H1 (cell line): ENCODE measurements around the gene VASP. TPM values are rescaled to one million over a fixed set of nuclear protein-coding genes. Genes with fewer than 3 reads are reported as not detected.
A peak's percentile ranks its signal among the peaks of the same experiment; 100 is the strongest.

Source experiments
- CTCF ChIA-PET: fragments of 300-600 bp; sonication (Branson Sonifier 250); formaldehyde crosslinking; loops from one replicate; lab custom pipeline; 2021; ENCODE audit not compliant: partially characterized antibody; lab: Charles Lee
- POLR2A ChIA-PET: fragments of 300-600 bp; sonication (Branson Sonifier 250); formaldehyde crosslinking; loops from one replicate; lab custom pipeline; 2021; ENCODE audit warnings: inconsistent platforms; ENCODE audit not compliant: partially characterized antibody; lab: Charles Lee
- DNase-seq, 2 experiments: peaks; one replicate each; pipeline versions ENCODE4 v3.0.0 to v3.0.0-alpha.2; 2010 to 2022; ENCODE audit warnings: low spot score in 2 of 2, low read depth in 1 of 2, mixed read lengths in 1 of 2
- FAIRE-seq: peaks from 2 replicates; lab custom pipeline; 2011; peaks lifted over from hg19 to GRCh38; lab: Jason Lieb, UNC
- H2AFZ ChIP-seq: 2 replicates; pipeline ENCODE4 v1.8.1; 2012; ENCODE audit warnings: low read length, inconsistent platforms
- H2AK5ac ChIP-seq: 2 replicates; pipeline ENCODE4 v1.6.1; 2013; ENCODE audit warnings: low read depth, low read length
- H2BK120ac ChIP-seq: replicated peaks from 2 replicates; pipeline ENCODE3; 2013; ENCODE audit warnings: low read depth, low read length, inconsistent platforms
- H2BK12ac ChIP-seq: 2 replicates; pipeline ENCODE4 v1.6.1; 2013; ENCODE audit warnings: low read depth, low read length
- H2BK15ac ChIP-seq: 2 replicates; pipeline ENCODE4 v1.6.1; 2013; ENCODE audit warnings: low read length
- H2BK20ac ChIP-seq: 2 replicates; pipeline ENCODE4 v1.6.1; 2013; ENCODE audit warnings: low read length
- H2BK5ac ChIP-seq: 2 replicates; pipeline ENCODE4 v1.6.1; 2013; ENCODE audit warnings: low read depth, low read length
- H3K14ac ChIP-seq: 2 replicates; pipeline ENCODE4 v1.6.1; 2013; ENCODE audit warnings: inconsistent platforms; ENCODE audit not compliant: insufficient read length
- H3K18ac ChIP-seq: 2 replicates; pipeline ENCODE4 v1.6.1; 2013; ENCODE audit warnings: low read length; ENCODE audit errors: extremely low read depth
- H3K23ac ChIP-seq: 2 replicates; pipeline ENCODE4 v1.6.1; 2013; ENCODE audit warnings: inconsistent platforms; ENCODE audit not compliant: insufficient read length
- H3K23me2 ChIP-seq: 2 replicates; pipeline ENCODE4 v1.6.1; 2013; ENCODE audit warnings: low read depth, low read length
- H3K27ac ChIP-seq: 2 replicates; pipeline ENCODE4 v1.6.1; 2011; ENCODE audit warnings: low read depth, low read length, inconsistent platforms
- H3K27me3 ChIP-seq, 4 experiments: replicated peaks in 1 of 4; 1 replicate in 1 of 4; 2 replicates in 3 of 4; pipeline versions ENCODE4 v1.6.1 to v1.8.1; 2011 to 2013; ENCODE audit warnings: low read length in 3 of 4, mild to moderate bottlenecking in 3 of 4, inconsistent platforms in 2 of 4, mixed read lengths in 2 of 4, moderate library complexity in 1 of 4; ENCODE audit not compliant: control insufficient read depth in 3 of 4, insufficient read depth in 3 of 4; ENCODE audit errors: extremely low read depth in 1 of 4
- H3K36me3 ChIP-seq, 4 experiments: 2 replicates each; pipeline versions ENCODE4 v1.6.1 to v1.8.1; 2011 to 2013; ENCODE audit warnings: mild to moderate bottlenecking in 4 of 4, low read length in 3 of 4, moderate library complexity in 2 of 4, control low read depth in 1 of 4, inconsistent platforms in 1 of 4; ENCODE audit not compliant: insufficient read depth in 4 of 4, control insufficient read depth in 2 of 4
- H3K4ac ChIP-seq: replicated peaks from 2 replicates; pipeline ENCODE3; 2013; ENCODE audit warnings: low read length, low read depth, mixed read lengths, inconsistent platforms; ENCODE audit not compliant: insufficient read length
- H3K4me1 ChIP-seq, 4 experiments: replicated peaks in 1 of 4; 1 replicate in 1 of 4; 2 replicates in 3 of 4; pipeline versions ENCODE4 v1.6.1 to v1.8.1; 2011 to 2013; ENCODE audit warnings: low read length in 3 of 4, inconsistent platforms in 2 of 4, mixed read lengths in 1 of 4; ENCODE audit not compliant: insufficient read depth in 4 of 4, control insufficient read depth in 3 of 4
- H3K4me2 ChIP-seq, 2 experiments: 2 replicates each; pipeline versions ENCODE4 v1.6.1 to v1.8.1; 2011 to 2013; ENCODE audit warnings: low read depth in 2 of 2, low read length in 2 of 2, control low read depth in 1 of 2, inconsistent platforms in 1 of 2, mild to moderate bottlenecking in 1 of 2; ENCODE audit not compliant: insufficient read depth in 1 of 2
- H3K4me3 ChIP-seq, 4 experiments: fragments of 200-600, 300-600 bp in 1 of 4; sonication (generic), shearing (Covaris generic), sonication (Bioruptor Twin) in 1 of 4; 2 replicates each; pipeline versions ENCODE4 v1.5.1 to v1.8.1; 2011 to 2016; ENCODE audit warnings: low read length in 4 of 4, low read depth in 3 of 4, control low read depth in 2 of 4, inconsistent platforms in 2 of 4, mild to moderate bottlenecking in 2 of 4, mixed read lengths in 1 of 4, moderate library complexity in 1 of 4; ENCODE audit not compliant: insufficient read depth in 2 of 4; ENCODE audit errors: extremely low read depth in 1 of 4
- H3K56ac ChIP-seq: replicated peaks from 2 replicates; pipeline ENCODE3; 2013; ENCODE audit warnings: low read depth, mild to moderate bottlenecking, mixed read lengths, low read length, inconsistent platforms; ENCODE audit not compliant: insufficient read length
- H3K79me1 ChIP-seq: 2 replicates; pipeline ENCODE4 v1.6.1; 2013; ENCODE audit warnings: low read depth, low read length, control low read depth
- H3K79me2 ChIP-seq, 2 experiments: 2 replicates each; pipeline versions ENCODE4 v1.6.1 to v1.8.1; 2012 to 2013; ENCODE audit warnings: low read length in 2 of 2, mild to moderate bottlenecking in 2 of 2, inconsistent platforms in 1 of 2; ENCODE audit not compliant: insufficient read depth in 2 of 2, control insufficient read depth in 1 of 2
- H3K9ac ChIP-seq, 4 experiments: replicated peaks in 1 of 4; 1 replicate in 1 of 4; 2 replicates in 3 of 4; pipeline versions ENCODE4 v1.6.1 to v1.8.1; 2011 to 2013; ENCODE audit warnings: low read depth in 3 of 4, low read length in 3 of 4, control low read depth in 2 of 4, mild to moderate bottlenecking in 2 of 4, moderate library complexity in 2 of 4, inconsistent platforms in 1 of 4; ENCODE audit errors: extremely low read depth in 1 of 4
- H3K9me3 ChIP-seq, 2 experiments: 2 replicates each; pipeline versions ENCODE4 v1.6.1 to v1.8.1; 2012 to 2013; ENCODE audit warnings: mild to moderate bottlenecking in 2 of 2, moderate library complexity in 2 of 2, control low read depth in 1 of 2, inconsistent platforms in 1 of 2, low read depth in 1 of 2, low read length in 1 of 2, mixed read lengths in 1 of 2; ENCODE audit not compliant: insufficient read depth in 2 of 2
- H4K20me1 ChIP-seq, 2 experiments: replicated peaks in 1 of 2; 2 replicates each; pipeline versions ENCODE3 to v1.8.1; 2011 to 2013; ENCODE audit warnings: inconsistent platforms in 2 of 2, low read length in 2 of 2, mild to moderate bottlenecking in 1 of 2; ENCODE audit not compliant: insufficient read depth in 2 of 2, control insufficient read depth in 1 of 2
- H4K5ac ChIP-seq: 2 replicates; pipeline ENCODE4 v1.6.1; 2013; ENCODE audit warnings: low read length, low read depth, mixed read lengths, inconsistent platforms; ENCODE audit not compliant: insufficient read length
- H4K8ac ChIP-seq: 2 replicates; pipeline ENCODE4 v1.8.0; 2013; ENCODE audit warnings: mild to moderate bottlenecking, moderate library complexity, low read length, inconsistent platforms; ENCODE audit not compliant: insufficient read depth; ENCODE audit errors: extremely low read depth
- H4K91ac ChIP-seq: replicated peaks from 2 replicates; pipeline ENCODE3; 2013; ENCODE audit warnings: low read length, mixed read lengths, inconsistent platforms; ENCODE audit not compliant: insufficient read length
- CHD1 ChIP-seq: IDR thresholded peaks from 2 replicates; pipeline ENCODE4 v1.6.1; 2012; ENCODE audit warnings: low read depth, low read length, improper control_type of control experiment
- CTBP2 ChIP-seq: IDR thresholded peaks from 2 replicates; pipeline ENCODE4 v1.7.0; 2011; ENCODE audit warnings: borderline replicate concordance, mild to moderate bottlenecking, moderate library complexity, mixed read lengths, low read length; ENCODE audit not compliant: insufficient read depth, insufficient read length
- EP300 ChIP-seq, 2 experiments: IDR thresholded peaks; 1 replicate in 1 of 2; 2 replicates in 1 of 2; pipeline ENCODE4 v1.6.1; 2011 to 2012; ENCODE audit warnings: low read depth in 2 of 2, low read length in 2 of 2, mild to moderate bottlenecking in 2 of 2, borderline replicate concordance in 1 of 2, inconsistent platforms in 1 of 2, moderate library complexity in 1 of 2
- GABPA ChIP-seq: IDR thresholded peaks from 2 replicates; pipeline ENCODE4 v1.6.1; 2011; ENCODE audit warnings: mild to moderate bottlenecking, low read length, moderate library complexity, borderline replicate concordance; ENCODE audit not compliant: insufficient read depth
- HDAC2 ChIP-seq, 2 experiments: fragments of 300-600 bp in 1 of 2; sonication (generic) in 1 of 2; IDR thresholded peaks; 2 replicates each; pipeline ENCODE4 v1.6.1; 2011 to 2012; ENCODE audit warnings: low read depth in 2 of 2, low read length in 2 of 2, mild to moderate bottlenecking in 2 of 2, moderate library complexity in 2 of 2, borderline replicate concordance in 1 of 2, inconsistent platforms in 1 of 2
- KDM4A ChIP-seq: IDR thresholded peaks from one replicate; pipeline ENCODE4 v1.7.1; 2012; ENCODE audit warnings: low read depth, mild to moderate bottlenecking, moderate library complexity, low read length, inconsistent platforms; ENCODE audit not compliant: severe bottlenecking
- MAFK ChIP-seq: IDR thresholded peaks from 2 replicates; pipeline ENCODE4 v1.6.1; 2012; ENCODE audit warnings: low read depth, mild to moderate bottlenecking, improper control_type of control experiment, low read length
- POLR2A ChIP-seq, 2 experiments: IDR thresholded peaks; 1 replicate in 1 of 2; 2 replicates in 1 of 2; pipeline ENCODE4 v1.6.1; 2011; ENCODE audit warnings: low read depth in 2 of 2, low read length in 2 of 2, mild to moderate bottlenecking in 2 of 2; ENCODE audit errors: control extremely low read depth in 1 of 2
- TAF1 ChIP-seq: IDR thresholded peaks from 2 replicates; pipeline ENCODE4 v1.6.1; 2011; ENCODE audit warnings: mild to moderate bottlenecking, low read depth, low read length
- TEAD4 ChIP-seq: IDR thresholded peaks from 2 replicates; pipeline ENCODE4 v1.6.1; 2012; ENCODE audit warnings: low read depth, low read length, inconsistent platforms, mixed read lengths
- WGBS, 2 experiments: shearing (Covaris generic) in 1 of 2; methylation state at CpG; one replicate each; pipeline versions ENCODE4 v1.1.6 to v1.1.7; 2013 to 2015; ENCODE audit warnings: low lambda C conversion rate in 2 of 2, mixed read lengths in 2 of 2, inconsistent platforms in 1 of 2, low coverage in 1 of 2, missing lambda C conversion rate in 1 of 2; ENCODE audit not compliant: insufficient replicate concordance in 2 of 2, insufficient coverage in 1 of 2, insufficient read length in 1 of 2; ENCODE audit errors: extremely low coverage in 1 of 2, missing lambda C conversion rate in 1 of 2; 5-methylcytosine and 5-hydroxymethylcytosine counted together
- polyA plus RNA-seq, 7 experiments: library from polyadenylated mRNA; depleted of rRNA in 3 of 7; stranded (reverse) in 5 of 7; unstranded in 2 of 7; fragments of >200 nt in 5 of 7; fragments of 200-250 nt in 2 of 7; gene quantifications; 1 replicate in 5 of 7; 2 replicates in 1 of 7; 4 replicates in 1 of 7; pipeline versions ENCODE4 v1.2.1 to v1.2.3, GENCODE V29; 2011 to 2013; ENCODE audit warnings: missing spikeins in 2 of 7, mixed read lengths in 2 of 7
- total RNA-seq: library from RNA; stranded (reverse); fragmentation: NEBNext Ultra II Directional; extraction: Animal tissue kit (Norgen Biotek cat#: 25700); gene quantifications from 2 replicates; pipeline ENCODE4 v1.2.1, GENCODE V29; 2021
- TF ChIP-seq, protein P1 (sequence below), 3 experiments: IDR thresholded peaks; 1 replicate in 2 of 3; 2 replicates in 1 of 3; pipeline versions ENCODE4 v1.5.1 to v1.6.1; 2011; ENCODE audit warnings: low read length in 3 of 3, mild to moderate bottlenecking in 3 of 3, inconsistent platforms in 2 of 3, low read depth in 1 of 3, moderate library complexity in 1 of 3; ENCODE audit not compliant: insufficient read depth in 1 of 3; ENCODE audit errors: control extremely low read depth in 1 of 3

Gene VASP
- total and polyA plus RNA-seq, 2 of the 8 experiments (the other 6 are each of a cell fraction or from before 2014, with no cell fraction given), result 89.7 to 135 TPM

DNA sequence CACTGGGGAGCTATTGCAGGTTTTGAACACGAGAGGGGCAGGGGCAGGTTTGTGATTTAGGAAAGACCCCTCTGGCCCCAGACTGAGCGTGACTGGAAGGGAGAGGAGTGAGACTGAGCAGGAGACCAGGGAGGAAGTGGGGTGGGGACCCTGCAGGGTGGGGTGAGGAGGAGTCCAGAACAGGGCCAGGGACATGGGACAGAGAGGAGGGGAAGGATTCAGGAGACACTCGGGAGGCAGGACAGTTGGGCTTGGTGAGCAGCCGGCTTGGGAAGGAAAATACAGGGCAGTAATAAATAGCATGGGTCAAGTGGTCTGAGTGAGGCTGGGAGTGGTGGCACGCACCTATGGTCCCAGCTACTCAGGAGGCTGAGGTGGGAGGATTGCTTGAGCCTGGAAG, 30.1 kb upstream of the VASP start:
- no peak overlapping the region for H4K5ac ChIP-seq
- H2BK12ac ChIP-seq, result no peak overlapping the region
- H2BK5ac ChIP-seq, result no peak overlapping the region
- H2BK15ac ChIP-seq, result no peak overlapping the region
- no peaks in the 10 kb centered on the region for H3K79me1 ChIP-seq
- H3K9me3 ChIP-seq, result no peaks in the 10 kb centered on the region
- H3K36me3 ChIP-seq, result no peaks in the 10 kb centered on the region
- DNase-seq, result no peak
- H3K23ac ChIP-seq, result no peak overlapping the region
- no peaks in the 10 kb centered on the region for H4K20me1 ChIP-seq
- ChIA-PET POLR2A (interaction anchor here (0.9 to 5.7 kb wide), 7 partner anchors 9 to 71 kb away, joined by 3 to 52 read pairs (median 7); partner anchors contain the start of genes FOSB and POLR1G), CTCF (interaction anchor here (0.6 to 32.9 kb wide), 15 partner anchors 8 to 166 kb away, joined by 3 to 760 read pairs (median 7); partner anchors contain the start of genes ERCC1, FOSB and PPP1R13L)
- WGBS, 2 experiments, result 72% methylated on average over 4 of the region's 5 CpGs; no CpG with 5 or more reads in 1 of the 2 experiments
- no peak overlapping the region for H4K91ac ChIP-seq
- peaks cover 0 to 9% (median 8%) of the 10 kb centered on the region in 4 experiments; a peak in 4 of 7 replicates for H3K27me3 ChIP-seq
- H2BK20ac ChIP-seq, result no peak overlapping the region
- peak overlapping the region in 1 of 2 experiments; percentile 21; a peak in 1 of 4 replicates for H3K4me2 ChIP-seq
- no peak overlapping the region for H3K4me3 ChIP-seq
- H3K23me2 ChIP-seq, result peaks cover 9% of the 10 kb centered on the region
- no peak overlapping the region for H3K56ac ChIP-seq
- no peak overlapping the region for H3K14ac ChIP-seq
- H3K9ac ChIP-seq, result no peak overlapping the region
- FAIRE-seq, result no peak
- no peak overlapping the region for H2AK5ac ChIP-seq
- no peak overlapping the region for H4K8ac ChIP-seq
- no peak overlapping the region for H3K4ac ChIP-seq
- no peak overlapping the region for H3K18ac ChIP-seq
- H3K4me1 ChIP-seq, result peaks cover 5 to 10% (median 7%) of the 10 kb centered on the region in 4 experiments
- H2AFZ ChIP-seq, result no peak overlapping the region
- H3K79me2 ChIP-seq, result no peaks in the 10 kb centered on the region
- no peak overlapping the region for H3K27ac ChIP-seq
- H2BK120ac ChIP-seq, result no peak overlapping the region
- TF ChIP-seq CTBP2 (no peak), GABPA (no peak), KDM4A (no peak), TAF1 (no peak), HDAC2 (IDR thresholded peaks at IDR 0.05; ENCODE audit: borderline replicate concordance in 1 of 2, low read depth in 2 of 2, low read length in 2 of 2) (no peak), CHD1 (no peak), TEAD4 (no peak), EP300 (IDR thresholded peaks at IDR 0.05; ENCODE audit: borderline replicate concordance in 1 of 2, low read depth in 2 of 2, low read length in 2 of 2) (no peak), POLR2A (IDR thresholded peaks at IDR 0.05; ENCODE audit: control extremely low read depth in 1 of 2, low read depth in 2 of 2, low read length in 2 of 2) (no peak), MAFK (no peak)
- TF ChIP-seq, protein P1, sequence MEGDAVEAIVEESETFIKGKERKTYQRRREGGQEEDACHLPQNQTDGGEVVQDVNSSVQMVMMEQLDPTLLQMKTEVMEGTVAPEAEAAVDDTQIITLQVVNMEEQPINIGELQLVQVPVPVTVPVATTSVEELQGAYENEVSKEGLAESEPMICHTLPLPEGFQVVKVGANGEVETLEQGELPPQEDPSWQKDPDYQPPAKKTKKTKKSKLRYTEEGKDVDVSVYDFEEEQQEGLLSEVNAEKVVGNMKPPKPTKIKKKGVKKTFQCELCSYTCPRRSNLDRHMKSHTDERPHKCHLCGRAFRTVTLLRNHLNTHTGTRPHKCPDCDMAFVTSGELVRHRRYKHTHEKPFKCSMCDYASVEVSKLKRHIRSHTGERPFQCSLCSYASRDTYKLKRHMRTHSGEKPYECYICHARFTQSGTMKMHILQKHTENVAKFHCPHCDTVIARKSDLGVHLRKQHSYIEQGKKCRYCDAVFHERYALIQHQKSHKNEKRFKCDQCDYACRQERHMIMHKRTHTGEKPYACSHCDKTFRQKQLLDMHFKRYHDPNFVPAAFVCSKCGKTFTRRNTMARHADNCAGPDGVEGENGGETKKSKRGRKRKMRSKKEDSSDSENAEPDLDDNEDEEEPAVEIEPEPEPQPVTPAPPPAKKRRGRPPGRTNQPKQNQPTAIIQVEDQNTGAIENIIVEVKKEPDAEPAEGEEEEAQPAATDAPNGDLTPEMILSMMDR (IDR thresholded peaks at IDR 0.05; ENCODE audit: control extremely low read depth in 1 of 3, insufficient read depth in 1 of 3, low read depth in 1 of 3, low read length in 3 of 3), result no peak
